ENCODE measurements around the gene HDAC6.
"Not testable (repeated sequence)": the region's sequence is repeated elsewhere in the genome, so short reads cannot be mapped to it uniquely, and the experiment has no call there.

The HDAC6 gene

GRCh38 chrX:48813644-48814043, 11.8 kb downstream of the HDAC6 start:
- no peak for TF ChIP-seq CTCF (IDR thresholded peaks at IDR 0.05; ENCODE audit: control insufficient read depth, extremely low read depth, insufficient read depth)
- H3K4me3 ChIP-seq (ENCODE audit: low read depth, low read length): no peak overlapping the region
- DNase-seq (ENCODE audit: low read depth): no peak

- no peak for DNase-seq (ENCODE audit: low read depth)
- no peak for TF ChIP-seq CTCF (IDR thresholded peaks at IDR 0.05; ENCODE audit: control insufficient read depth, extremely low read depth, insufficient read depth)
- no peak overlapping the region for H3K4me3 ChIP-seq (ENCODE audit: low read depth, low read length)
Observed at GRCh38 chrX:48814722-48815121, 12.9 kb downstream of the HDAC6 start.

GRCh38 chrX:48815266-48815665, 13.4 kb downstream of the HDAC6 start:
- no peak for TF ChIP-seq CTCF (IDR thresholded peaks at IDR 0.05; ENCODE audit: control insufficient read depth, extremely low read depth, insufficient read depth)
- H3K4me3 ChIP-seq (ENCODE audit: low read depth, low read length): no peak overlapping the region
- DNase-seq (ENCODE audit: low read depth): no peak

GRCh38 chrX:48816014-48816810, 14.3 kb downstream of the HDAC6 start:
- no peak for DNase-seq (ENCODE audit: low read depth)
- H3K4me3 ChIP-seq (ENCODE audit: low read depth, low read length): no peak overlapping the region
- no peak for TF ChIP-seq CTCF (IDR thresholded peaks at IDR 0.05; ENCODE audit: control insufficient read depth, extremely low read depth, insufficient read depth)

- no peak overlapping the region for H3K4me3 ChIP-seq (ENCODE audit: low read depth, low read length)
- DNase-seq (ENCODE audit: low read depth): no peak
- TF ChIP-seq CTCF (IDR thresholded peaks at IDR 0.05; ENCODE audit: control insufficient read depth, extremely low read depth, insufficient read depth): no peak
Observed at GRCh38 chrX:48818098-48818497, 16.2 kb downstream of the HDAC6 start.

GRCh38 chrX:48818866-48819265, 17.0 kb downstream of the HDAC6 start:
- DNase-seq (ENCODE audit: low read depth): no peak
- no peak overlapping the region for H3K4me3 ChIP-seq (ENCODE audit: low read depth, low read length)
- no peak for TF ChIP-seq CTCF (IDR thresholded peaks at IDR 0.05; ENCODE audit: control insufficient read depth, extremely low read depth, insufficient read depth)

GRCh38 chrX:48819394-48819793, 17.5 kb downstream of the HDAC6 start:
- DNase-seq (ENCODE audit: low read depth): not testable (repeated sequence)

More at GRCh38 chrX:48819394-48819793, 17.5 kb downstream of the HDAC6 start:
- H3K4me3 ChIP-seq (ENCODE audit: low read depth, low read length): not testable (repeated sequence)

Data from LNCaP clone FGC (cell line).